NCI-H526 treated with DMSO at 0.1 percent for 48 hours (cell line): Measurements from ENCODE around the gene CDH4.

Source experiments
- DNase-seq: peaks from one replicate; lab custom pipeline; 2025; lab: John Stamatoyannopoulos, UW

The CDH4 gene

GRCh38 chr20:61898405-61898804, 646.3 kb downstream of the CDH4 start:
- DNase-seq: no peak

- DNase-seq: no peak
Observed at GRCh38 chr20:61900011-61900944, 648.2 kb downstream of the CDH4 start.

- no peak for DNase-seq
Observed at GRCh38 chr20:61900945-61901293, 648.9 kb downstream of the CDH4 start.

GRCh38 chr20:61901392-61902220, 649.5 kb downstream of the CDH4 start:
- peak; percentile 31 for DNase-seq

- DNase-seq: peak; percentile 26
Observed at GRCh38 chr20:61902221-61902869, 650.3 kb downstream of the CDH4 start.

GRCh38 chr20:61903575-61904340, 651.7 kb downstream of the CDH4 start:
- DNase-seq: no peak

- DNase-seq: no peak
Observed at GRCh38 chr20:61904456-61904855, 652.4 kb downstream of the CDH4 start.

- DNase-seq: no peak
Observed at GRCh38 chr20:61905781-61906523, 653.9 kb downstream of the CDH4 start.

GRCh38 chr20:61907081-61907891, 655.2 kb downstream of the CDH4 start:
- no peak for DNase-seq

GRCh38 chr20:61908057-61909026, 656.3 kb downstream of the CDH4 start:
- no peak for DNase-seq

- DNase-seq: no peak
Observed at GRCh38 chr20:61909028-61909427, 657.0 kb downstream of the CDH4 start.

- no peak for DNase-seq
Observed at GRCh38 chr20:61909821-61910220, 657.8 kb downstream of the CDH4 start.

GRCh38 chr20:61911824-61912223, 659.8 kb downstream of the CDH4 start:
- DNase-seq: no peak

- DNase-seq: no peak
Observed at GRCh38 chr20:61912665-61913422, 660.8 kb downstream of the CDH4 start.

- no peak for DNase-seq
Observed at GRCh38 chr20:61913423-61914225, 661.6 kb downstream of the CDH4 start.

GRCh38 chr20:61915101-61915500, 663.0 kb downstream of the CDH4 start:
- DNase-seq: no peak

GRCh38 chr20:61916318-61916891, 664.3 kb downstream of the CDH4 start:
- no peak for DNase-seq
